SK-N-SH treated with all-trans-retinoic acid at 6 μM for 48 hours (cell line): Measurements from ENCODE around the gene CDH16.

Experiments
- ARNTL ChIP-seq: fragments of 450-650 bp; formaldehyde crosslinking; IDR thresholded peaks from 2 replicates; pipeline ENCODE4 v1.5.0; 2020; ENCODE audit warnings: low read depth, mild to moderate bottlenecking, moderate library complexity, borderline replicate concordance
- ESRRG ChIP-seq: fragments of 250-450 bp; sonication (Bioruptor Pico); IDR thresholded peaks from 2 replicates; pipeline ENCODE4 v1.6.1; 2021; ENCODE audit warnings: mild to moderate bottlenecking
- ISL1 ChIP-seq: fragments of 250-450 bp; sonication (Bioruptor Pico); IDR thresholded peaks from 2 replicates; pipeline ENCODE4 v2.1.2; 2022; ENCODE audit warnings: mild to moderate bottlenecking, moderate library complexity
- RARB ChIP-seq: fragments of 250-450 bp; sonication (Bioruptor Pico); IDR thresholded peaks from 2 replicates; pipeline ENCODE4 v1.8.0; 2021; ENCODE audit warnings: mild to moderate bottlenecking, moderate library complexity
- SNAI2 ChIP-seq: fragments of 250-450 bp; sonication (Bioruptor Pico); IDR thresholded peaks from 2 replicates; pipeline ENCODE4 v1.5.0; 2020; ENCODE audit warnings: mild to moderate bottlenecking, moderate library complexity
- ZC3H10 ChIP-seq: fragments of 250-450 bp; sonication (Bioruptor Pico); IDR thresholded peaks from 2 replicates; pipeline ENCODE4 v1.5.1; 2021; ENCODE audit warnings: mild to moderate bottlenecking, moderate library complexity
- ZFP3 ChIP-seq: fragments of 250-450 bp; sonication (Bioruptor Pico); IDR thresholded peaks from 2 replicates; pipeline ENCODE4 v1.5.0; 2020; ENCODE audit warnings: mild to moderate bottlenecking, moderate library complexity
- ZNF565 ChIP-seq: fragments of 450-650 bp; formaldehyde crosslinking; conservative IDR thresholded peaks from 2 replicates; pipeline ENCODE4 v1.5.0; 2020; ENCODE audit warnings: low read depth, mild to moderate bottlenecking, moderate library complexity
- TF ChIP-seq, protein P1 (sequence below): fragments of 250-450 bp; sonication (Bioruptor Pico); IDR thresholded peaks from 2 replicates; pipeline ENCODE4 v1.5.1; 2021; ENCODE audit warnings: mild to moderate bottlenecking, moderate library complexity
- TF ChIP-seq, protein P2 (sequence below): fragments of 250-450 bp; sonication (Bioruptor Pico); IDR thresholded peaks from 2 replicates; pipeline ENCODE4 v1.5.0; 2020; ENCODE audit warnings: mild to moderate bottlenecking, moderate library complexity
- TF ChIP-seq, protein P3 (sequence below): fragments of 250-450 bp; sonication (Bioruptor Pico); IDR thresholded peaks from 2 replicates; pipeline ENCODE4 v1.5.1; 2020; ENCODE audit warnings: low read depth, mild to moderate bottlenecking, moderate library complexity
- TF ChIP-seq, protein P4 (sequence below): fragments of 250-450 bp; sonication (Bioruptor Pico); IDR thresholded peaks from 2 replicates; pipeline ENCODE4 v1.8.0; 2020; ENCODE audit warnings: mild to moderate bottlenecking, moderate library complexity, borderline replicate concordance

DNA sequence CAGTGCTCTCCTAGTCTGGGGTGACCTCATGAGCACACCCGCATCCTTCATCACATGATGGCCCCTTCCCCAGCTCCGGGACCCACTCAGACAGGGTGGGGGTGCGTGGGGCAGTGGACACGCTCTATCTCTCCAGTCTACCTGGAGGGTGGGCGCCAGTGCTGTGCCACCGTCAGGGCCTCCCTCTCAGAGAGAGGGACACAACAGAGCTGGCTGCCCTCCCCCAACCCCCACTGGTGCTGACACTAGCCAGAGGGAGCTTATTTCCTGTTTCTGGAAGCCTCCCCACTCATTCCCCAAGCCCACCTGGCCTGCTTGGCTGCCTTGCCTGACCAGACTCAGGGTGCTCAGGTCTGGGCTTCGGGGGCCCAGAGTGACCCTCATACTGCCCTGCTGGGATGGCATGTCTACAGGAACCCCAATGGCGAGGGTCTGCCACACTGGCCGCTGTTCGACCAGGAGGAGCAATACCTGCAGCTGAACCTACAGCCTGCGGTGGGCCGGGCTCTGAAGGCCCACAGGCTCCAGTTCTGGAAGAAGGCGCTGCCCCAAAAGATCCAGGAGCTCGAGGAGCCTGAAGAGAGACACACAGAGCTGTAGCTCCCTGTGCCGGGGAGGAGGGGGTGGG, 24.9 kb upstream of the CDH16 start:
- TF ChIP-seq, protein P1, sequence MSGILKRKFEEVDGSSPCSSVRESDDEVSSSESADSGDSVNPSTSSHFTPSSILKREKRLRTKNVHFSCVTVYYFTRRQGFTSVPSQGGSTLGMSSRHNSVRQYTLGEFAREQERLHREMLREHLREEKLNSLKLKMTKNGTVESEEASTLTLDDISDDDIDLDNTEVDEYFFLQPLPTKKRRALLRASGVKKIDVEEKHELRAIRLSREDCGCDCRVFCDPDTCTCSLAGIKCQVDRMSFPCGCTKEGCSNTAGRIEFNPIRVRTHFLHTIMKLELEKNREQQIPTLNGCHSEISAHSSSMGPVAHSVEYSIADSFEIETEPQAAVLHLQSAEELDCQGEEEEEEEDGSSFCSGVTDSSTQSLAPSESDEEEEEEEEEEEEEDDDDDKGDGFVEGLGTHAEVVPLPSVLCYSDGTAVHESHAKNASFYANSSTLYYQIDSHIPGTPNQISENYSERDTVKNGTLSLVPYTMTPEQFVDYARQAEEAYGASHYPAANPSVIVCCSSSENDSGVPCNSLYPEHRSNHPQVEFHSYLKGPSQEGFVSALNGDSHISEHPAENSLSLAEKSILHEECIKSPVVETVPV (CRISPR knock-in tag) = no peak
- TF ChIP-seq, protein P2, sequence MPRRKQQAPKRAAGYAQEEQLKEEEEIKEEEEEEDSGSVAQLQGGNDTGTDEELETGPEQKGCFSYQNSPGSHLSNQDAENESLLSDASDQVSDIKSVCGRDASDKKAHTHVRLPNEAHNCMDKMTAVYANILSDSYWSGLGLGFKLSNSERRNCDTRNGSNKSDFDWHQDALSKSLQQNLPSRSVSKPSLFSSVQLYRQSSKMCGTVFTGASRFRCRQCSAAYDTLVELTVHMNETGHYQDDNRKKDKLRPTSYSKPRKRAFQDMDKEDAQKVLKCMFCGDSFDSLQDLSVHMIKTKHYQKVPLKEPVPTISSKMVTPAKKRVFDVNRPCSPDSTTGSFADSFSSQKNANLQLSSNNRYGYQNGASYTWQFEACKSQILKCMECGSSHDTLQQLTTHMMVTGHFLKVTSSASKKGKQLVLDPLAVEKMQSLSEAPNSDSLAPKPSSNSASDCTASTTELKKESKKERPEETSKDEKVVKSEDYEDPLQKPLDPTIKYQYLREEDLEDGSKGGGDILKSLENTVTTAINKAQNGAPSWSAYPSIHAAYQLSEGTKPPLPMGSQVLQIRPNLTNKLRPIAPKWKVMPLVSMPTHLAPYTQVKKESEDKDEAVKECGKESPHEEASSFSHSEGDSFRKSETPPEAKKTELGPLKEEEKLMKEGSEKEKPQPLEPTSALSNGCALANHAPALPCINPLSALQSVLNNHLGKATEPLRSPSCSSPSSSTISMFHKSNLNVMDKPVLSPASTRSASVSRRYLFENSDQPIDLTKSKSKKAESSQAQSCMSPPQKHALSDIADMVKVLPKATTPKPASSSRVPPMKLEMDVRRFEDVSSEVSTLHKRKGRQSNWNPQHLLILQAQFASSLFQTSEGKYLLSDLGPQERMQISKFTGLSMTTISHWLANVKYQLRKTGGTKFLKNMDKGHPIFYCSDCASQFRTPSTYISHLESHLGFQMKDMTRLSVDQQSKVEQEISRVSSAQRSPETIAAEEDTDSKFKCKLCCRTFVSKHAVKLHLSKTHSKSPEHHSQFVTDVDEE (CRISPR knock-in tag) = no peak
- TF ChIP-seq ZC3H10 (no peak), ESRRG (CRISPR knock-in tag) (no peak), SNAI2 (no peak), ZNF565 (no peak), ARNTL (CRISPR knock-in tag) (no peak), RARB (CRISPR knock-in tag) (no peak), ISL1 (no peak), ZFP3 (CRISPR knock-in tag) (no peak)
- TF ChIP-seq, protein P3, sequence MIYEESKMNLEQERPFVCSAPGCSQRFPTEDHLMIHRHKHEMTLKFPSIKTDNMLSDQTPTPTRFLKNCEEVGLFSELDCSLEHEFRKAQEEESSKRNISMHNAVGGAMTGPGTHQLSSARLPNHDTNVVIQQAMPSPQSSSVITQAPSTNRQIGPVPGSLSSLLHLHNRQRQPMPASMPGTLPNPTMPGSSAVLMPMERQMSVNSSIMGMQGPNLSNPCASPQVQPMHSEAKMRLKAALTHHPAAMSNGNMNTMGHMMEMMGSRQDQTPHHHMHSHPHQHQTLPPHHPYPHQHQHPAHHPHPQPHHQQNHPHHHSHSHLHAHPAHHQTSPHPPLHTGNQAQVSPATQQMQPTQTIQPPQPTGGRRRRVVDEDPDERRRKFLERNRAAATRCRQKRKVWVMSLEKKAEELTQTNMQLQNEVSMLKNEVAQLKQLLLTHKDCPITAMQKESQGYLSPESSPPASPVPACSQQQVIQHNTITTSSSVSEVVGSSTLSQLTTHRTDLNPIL (CRISPR knock-in tag) = no peak
- TF ChIP-seq, protein P4, sequence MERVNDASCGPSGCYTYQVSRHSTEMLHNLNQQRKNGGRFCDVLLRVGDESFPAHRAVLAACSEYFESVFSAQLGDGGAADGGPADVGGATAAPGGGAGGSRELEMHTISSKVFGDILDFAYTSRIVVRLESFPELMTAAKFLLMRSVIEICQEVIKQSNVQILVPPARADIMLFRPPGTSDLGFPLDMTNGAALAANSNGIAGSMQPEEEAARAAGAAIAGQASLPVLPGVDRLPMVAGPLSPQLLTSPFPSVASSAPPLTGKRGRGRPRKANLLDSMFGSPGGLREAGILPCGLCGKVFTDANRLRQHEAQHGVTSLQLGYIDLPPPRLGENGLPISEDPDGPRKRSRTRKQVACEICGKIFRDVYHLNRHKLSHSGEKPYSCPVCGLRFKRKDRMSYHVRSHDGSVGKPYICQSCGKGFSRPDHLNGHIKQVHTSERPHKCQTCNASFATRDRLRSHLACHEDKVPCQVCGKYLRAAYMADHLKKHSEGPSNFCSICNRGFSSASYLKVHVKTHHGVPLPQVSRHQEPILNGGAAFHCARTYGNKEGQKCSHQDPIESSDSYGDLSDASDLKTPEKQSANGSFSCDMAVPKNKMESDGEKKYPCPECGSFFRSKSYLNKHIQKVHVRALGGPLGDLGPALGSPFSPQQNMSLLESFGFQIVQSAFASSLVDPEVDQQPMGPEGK (CRISPR knock-in tag) = no peak
